ENCODE measurements around the gene CIDEB. TPM values are rescaled to one million over a fixed set of nuclear protein-coding genes. Genes with fewer than 3 reads are reported as not detected.

The CIDEB gene
- total RNA-seq, result 1 to 10 TPM; 1.7 to 2.4 TPM

GRCh38 chr14:24307575-24308341 is at the start of gene CIDEB:
Gene CIDEB (minus strand): TSS chr14:24307977. CDS start chr14:24307858, 119 bp downstream.

GRCh38 chr14:24339284-24340151 is 31.7 kb upstream of the CIDEB start, which contains the start of gene RIPK3:
Gene RIPK3 (minus strand): TSS chr14:24339991. CDS start chr14:24339826, 165 bp downstream.

GRCh38 chr14:24334431-24335291 is 26.9 kb upstream of the CIDEB start, which contains the start of gene ADCY4:
Gene ADCY4 (minus strand): TSS chr14:24335071. CDS start chr14:24334652, 419 bp downstream.

GRCh38 chr14:24310646-24311604 is 3.1 kb upstream of the CIDEB start, which contains the start of gene LTB4R:
Gene LTB4R (plus strand): TSS chr14:24311502. CDS start chr14:24315652, 4,150 bp downstream.

GRCh38 chr14:24309538-24310264 is 1.9 kb upstream of the CIDEB start, which contains the start of gene LTB4R2:
Gene LTB4R2 (plus strand): TSS chr14:24310140. CDS start chr14:24310665, 525 bp downstream.

GRCh38 chr14:24299255-24300191 is 8.3 kb downstream of the CIDEB start, which contains the start of the genes DHRS1 and NOP9:
Gene DHRS1 (minus strand): TSS chr14:24299780. CDS start chr14:24299106, 674 bp downstream.
Gene NOP9 (plus strand): TSS chr14:24299850. CDS start chr14:24299955, 105 bp downstream.

GRCh38 chr14:24271134-24271833 is 36.5 kb downstream of the CIDEB start, which contains the start of gene RABGGTA:
Gene RABGGTA (minus strand): TSS chr14:24271597. CDS start chr14:24271115, 482 bp downstream.

GRCh38 chr14:24262821-24263733 is 44.7 kb downstream of the CIDEB start, which contains the start of gene TGM1:
Gene TGM1 (minus strand): TSS chr14:24263177. CDS start chr14:24262352, 825 bp downstream.

Small RNA genes lying within 50 kb of the gene (small RNA-seq; reads per million reads assigned to genes)
- gene RF00026, result 0 reads per million in 2 donors

Other genes starting within 250 kb of the CIDEB start
- gene CPNE6, start 236.4 kb downstream of the CIDEB start, total RNA-seq, result not detected
- gene PCK2, start 213.7 kb downstream of the CIDEB start, total RNA-seq, result 10 to 100 TPM in 1 of 2 donors, 1 to 10 TPM in 1; 9.3 to 16.7 TPM
- gene DCAF11, start 193.2 kb downstream of the CIDEB start, total RNA-seq, result 10 to 100 TPM; 74.3 to 83.3 TPM
- gene NRL, start 193.0 kb downstream of the CIDEB start, total RNA-seq, result 1 to 10 TPM; 1.7 to 2.0 TPM
- gene FITM1, start 177.3 kb downstream of the CIDEB start, total RNA-seq, result under 1 TPM in 1 of 2 donors, not detected in 1; 0.34 TPM
- gene PSME1, start 171.8 kb downstream of the CIDEB start, total RNA-seq, result 100 to 1,000 TPM; 116 TPM
- 10 to 100 TPM; 16.9 to 18.6 TPM for gene EMC9, start 166.4 kb downstream of the CIDEB start, total RNA-seq
- gene PSME2, start 161.4 kb downstream of the CIDEB start, total RNA-seq, result 100 to 1,000 TPM; 163 to 168 TPM
- 10 to 100 TPM; 58.8 to 76.9 TPM for gene RNF31, start 160.5 kb downstream of the CIDEB start, total RNA-seq
- gene IRF9, start 146.7 kb downstream of the CIDEB start, total RNA-seq, result 100 to 1,000 TPM; 161 to 192 TPM
- gene REC8, start 135.9 kb downstream of the CIDEB start, total RNA-seq, result 10 to 100 TPM in 1 of 2 donors, 1 to 10 TPM in 1; 8.9 to 29.0 TPM
- 10 to 100 TPM; 38.2 to 69.3 TPM for gene IPO4, start 119.2 kb downstream of the CIDEB start, total RNA-seq
- gene TM9SF1, start 112.5 kb downstream of the CIDEB start, total RNA-seq, result 10 to 100 TPM; 57.6 to 60.9 TPM
- not detected for gene TSSK4, start 102.3 kb downstream of the CIDEB start, total RNA-seq
- gene CHMP4A, start 94.5 kb downstream of the CIDEB start, total RNA-seq, result 10 to 100 TPM in 1 of 2 donors, 1 to 10 TPM in 1; 8.3 to 12.4 TPM
- 1 to 10 TPM; 3.3 to 7.9 TPM for gene MDP1, start 91.9 kb downstream of the CIDEB start, total RNA-seq
- gene NEDD8, start 75.6 kb downstream of the CIDEB start, total RNA-seq, result 10 to 100 TPM; 80.2 to 96.6 TPM
- gene GMPR2, start 75.0 kb downstream of the CIDEB start, total RNA-seq, result 10 to 100 TPM; 39.9 to 64.6 TPM
- 10 to 100 TPM; 44.6 to 52.7 TPM for gene TINF2, start 65.4 kb downstream of the CIDEB start, total RNA-seq
- under 1 TPM in 1 of 2 donors, not detected in 1; 0.34 TPM for gene TGM1, start 44.8 kb downstream of the CIDEB start, total RNA-seq
- 10 to 100 TPM; 38.5 to 41.0 TPM for gene RABGGTA, start 36.4 kb downstream of the CIDEB start, total RNA-seq
- 10 to 100 TPM; 11.0 to 20.3 TPM for gene DHRS1, start 8.2 kb downstream of the CIDEB start, total RNA-seq
- 10 to 100 TPM; 23.1 to 28.3 TPM for gene NOP9, start 8.1 kb downstream of the CIDEB start, total RNA-seq
- 1 to 10 TPM; 3.3 to 4.5 TPM for gene LTB4R2, start 2.2 kb upstream of the CIDEB start, total RNA-seq
- 1 to 10 TPM in 1 of 2 donors, under 1 TPM in 1; 1.00 to 2.1 TPM for gene LTB4R, start 3.5 kb upstream of the CIDEB start, total RNA-seq
- gene ADCY4, start 27.1 kb upstream of the CIDEB start, total RNA-seq, result under 1 TPM; under 0.01 to 0.34 TPM
- 1 to 10 TPM; 3.4 to 3.7 TPM for gene RIPK3, start 32.0 kb upstream of the CIDEB start, total RNA-seq
- gene NFATC4, start 60.2 kb upstream of the CIDEB start, total RNA-seq, result 10 to 100 TPM; 16.0 to 29.3 TPM
- gene NYNRIN, start 91.0 kb upstream of the CIDEB start, total RNA-seq, result 1 to 10 TPM; 1.0 to 1.7 TPM
- gene CBLN3, start 121.7 kb upstream of the CIDEB start, total RNA-seq, result under 1 TPM; 0.33 to 0.34 TPM
- gene KHNYN, start 122.0 kb upstream of the CIDEB start, total RNA-seq, result 10 to 100 TPM; 42.3 to 46.5 TPM
- gene SDR39U1, start 134.8 kb upstream of the CIDEB start, total RNA-seq, result 10 to 100 TPM in 1 of 2 donors, 1 to 10 TPM in 1; 7.3 to 15.5 TPM
- not detected for gene CMA1, start 200.3 kb upstream of the CIDEB start, total RNA-seq

Measured in melanocyte of skin (primary cell).